GM23338 (cell line): Measurements from ENCODE around the gene UGT8.

Experiments used
- CREB1 ChIP-seq: fragments of 250-450 bp; sonication (Bioruptor Pico); IDR thresholded peaks from 2 replicates; pipeline ENCODE4 v1.5.0; 2020; ENCODE audit warnings: low read depth, mild to moderate bottlenecking, moderate library complexity
- CTCF ChIP-seq, 2 experiments: fragments of 200-600 bp in 1 of 2; sonication (generic) in 1 of 2; conservative IDR thresholded peaks; 2 replicates each; pipeline versions ENCODE4 v1.5.1 to v1.6.1; 2016 to 2017; ENCODE audit warnings: antibody characterized with exemption in 2 of 2, low read depth in 2 of 2, mild to moderate bottlenecking in 2 of 2, moderate library complexity in 1 of 2
- EZH2 ChIP-seq: fragments of 200-600 bp; sonication (generic); IDR thresholded peaks from one replicate; pipeline ENCODE4 v1.8.0; 2017; ENCODE audit warnings: antibody characterized with exemption, mild to moderate bottlenecking, low read depth; ENCODE audit not compliant: unreplicated experiment
- EZH2phosphoT487 ChIP-seq: fragments of 200-600 bp; sonication (generic); IDR thresholded peaks from one replicate; pipeline ENCODE4 v1.8.1; 2018; ENCODE audit warnings: antibody characterized with exemption; ENCODE audit not compliant: unreplicated experiment
- JUNB ChIP-seq: IDR thresholded peaks from one replicate; pipeline ENCODE4 v1.6.1; 2016; ENCODE audit warnings: antibody characterized with exemption; ENCODE audit not compliant: unreplicated experiment
- POLR2AphosphoS5 ChIP-seq: IDR thresholded peaks from 2 replicates; pipeline ENCODE4 v1.6.1; 2016; ENCODE audit warnings: antibody characterized with exemption, low read depth
- TF ChIP-seq, protein P1 (sequence below): IDR thresholded peaks from one replicate; pipeline ENCODE4 v1.6.1; 2018; ENCODE audit warnings: antibody characterized with exemption; ENCODE audit not compliant: unreplicated experiment

DNA sequence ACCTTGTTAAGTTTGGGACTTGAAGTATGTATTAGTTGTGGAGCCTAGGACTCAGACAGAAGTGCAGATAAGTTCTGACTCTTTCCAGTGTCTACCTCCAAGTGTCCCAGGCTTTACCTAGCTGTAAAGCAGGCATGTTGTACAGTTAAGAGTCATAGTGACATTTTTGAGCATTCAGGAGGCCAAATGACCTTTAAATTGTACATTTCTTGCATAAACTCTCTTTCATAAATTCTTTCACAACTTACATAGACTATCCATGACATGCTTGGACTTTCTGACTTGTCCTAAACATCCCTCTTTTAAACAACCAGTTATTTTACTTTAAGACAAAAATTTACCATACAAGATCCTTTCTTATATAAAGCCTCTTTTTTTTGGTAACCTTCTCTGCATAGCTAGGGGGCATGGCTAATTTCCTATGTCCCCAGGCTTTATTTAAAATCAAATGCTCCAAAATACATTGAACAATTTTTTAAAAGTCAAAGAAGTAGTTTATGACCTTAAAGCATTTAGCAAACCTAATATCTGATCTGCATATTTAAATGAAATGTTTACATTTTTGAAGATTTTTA lies 40.1 kb upstream of the UGT8 start:
- TF ChIP-seq EZH2phosphoT487: no peak
- no peak for TF ChIP-seq POLR2AphosphoS5
- no peak for TF ChIP-seq CTCF (conservative IDR thresholded peaks at IDR 0.05; ENCODE audit: low read depth in 2 of 2)
- TF ChIP-seq EZH2: no peak
- TF ChIP-seq CREB1 (CRISPR knock-in tag): no peak
- TF ChIP-seq, protein P1, sequence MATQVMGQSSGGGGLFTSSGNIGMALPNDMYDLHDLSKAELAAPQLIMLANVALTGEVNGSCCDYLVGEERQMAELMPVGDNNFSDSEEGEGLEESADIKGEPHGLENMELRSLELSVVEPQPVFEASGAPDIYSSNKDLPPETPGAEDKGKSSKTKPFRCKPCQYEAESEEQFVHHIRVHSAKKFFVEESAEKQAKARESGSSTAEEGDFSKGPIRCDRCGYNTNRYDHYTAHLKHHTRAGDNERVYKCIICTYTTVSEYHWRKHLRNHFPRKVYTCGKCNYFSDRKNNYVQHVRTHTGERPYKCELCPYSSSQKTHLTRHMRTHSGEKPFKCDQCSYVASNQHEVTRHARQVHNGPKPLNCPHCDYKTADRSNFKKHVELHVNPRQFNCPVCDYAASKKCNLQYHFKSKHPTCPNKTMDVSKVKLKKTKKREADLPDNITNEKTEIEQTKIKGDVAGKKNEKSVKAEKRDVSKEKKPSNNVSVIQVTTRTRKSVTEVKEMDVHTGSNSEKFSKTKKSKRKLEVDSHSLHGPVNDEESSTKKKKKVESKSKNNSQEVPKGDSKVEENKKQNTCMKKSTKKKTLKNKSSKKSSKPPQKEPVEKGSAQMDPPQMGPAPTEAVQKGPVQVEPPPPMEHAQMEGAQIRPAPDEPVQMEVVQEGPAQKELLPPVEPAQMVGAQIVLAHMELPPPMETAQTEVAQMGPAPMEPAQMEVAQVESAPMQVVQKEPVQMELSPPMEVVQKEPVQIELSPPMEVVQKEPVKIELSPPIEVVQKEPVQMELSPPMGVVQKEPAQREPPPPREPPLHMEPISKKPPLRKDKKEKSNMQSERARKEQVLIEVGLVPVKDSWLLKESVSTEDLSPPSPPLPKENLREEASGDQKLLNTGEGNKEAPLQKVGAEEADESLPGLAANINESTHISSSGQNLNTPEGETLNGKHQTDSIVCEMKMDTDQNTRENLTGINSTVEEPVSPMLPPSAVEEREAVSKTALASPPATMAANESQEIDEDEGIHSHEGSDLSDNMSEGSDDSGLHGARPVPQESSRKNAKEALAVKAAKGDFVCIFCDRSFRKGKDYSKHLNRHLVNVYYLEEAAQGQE: no peak
- TF ChIP-seq JUNB: no peak
